Choroid plexus epithelial cell (primary cell): ENCODE results near the gene TP53TG5.

Experiments used
- DNase-seq: peaks from one replicate; pipeline ENCODE4 v3.0.0-alpha.2; 2010; ENCODE audit warnings: low read depth
- H3K4me3 ChIP-seq: 2 replicates; pipeline ENCODE4 v1.5.1; 2011; ENCODE audit warnings: low read depth, mild to moderate bottlenecking, control low read depth, low read length, moderate library complexity
- CTCF ChIP-seq: conservative IDR thresholded peaks from 2 replicates; pipeline ENCODE4 v1.5.1; 2011; ENCODE audit warnings: low read depth, mild to moderate bottlenecking, control low read depth, inconsistent platforms, low read length, moderate library complexity

TP53TG5 gene

DNA sequence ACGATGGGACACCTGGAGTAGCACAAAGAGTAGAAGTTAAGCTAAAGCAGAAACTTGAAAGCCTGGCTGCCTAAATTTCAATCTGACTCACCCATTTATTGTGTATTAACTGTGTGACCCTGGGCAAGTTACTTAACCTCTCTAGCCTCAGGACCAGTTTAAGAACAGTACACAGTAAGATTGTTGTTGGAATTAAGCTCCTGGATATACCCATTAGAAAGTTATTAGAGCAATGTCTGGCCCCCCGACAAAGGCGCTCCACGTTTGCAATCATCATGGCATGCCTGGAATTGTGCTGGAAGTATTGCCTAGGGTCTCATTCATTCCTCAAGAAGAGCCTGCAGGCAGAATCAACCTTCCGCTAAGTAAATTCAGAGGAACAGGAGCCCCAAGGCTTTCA is 31.3 kb downstream of the TP53TG5 start:
- no peak for TF ChIP-seq CTCF
- peak overlapping the region; percentile 85 for H3K4me3 ChIP-seq
- DNase-seq: no peak

DNA sequence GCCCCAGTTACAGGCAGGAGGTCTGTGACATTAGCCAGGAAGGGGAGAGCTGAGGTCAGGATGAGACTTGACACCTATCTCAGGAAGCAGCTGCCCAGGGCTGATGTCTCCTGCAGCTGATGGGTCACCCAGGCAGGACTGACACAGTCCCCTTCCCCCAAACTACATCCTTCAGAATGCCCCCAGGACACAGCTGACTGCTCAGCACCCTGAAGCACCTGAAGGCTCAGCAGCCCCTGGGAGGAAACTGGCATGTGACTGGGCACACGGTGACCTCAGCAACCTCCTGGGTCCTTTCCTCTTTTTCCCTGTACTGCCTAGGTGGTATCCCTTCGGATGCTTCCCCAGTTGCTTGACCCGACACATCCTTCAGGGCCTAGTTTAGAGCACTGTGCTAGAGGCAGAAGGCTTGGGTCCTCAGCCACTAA is 31.8 kb downstream of the TP53TG5 start:
- DNase-seq: no peak
- no peak for TF ChIP-seq CTCF
- peak overlapping the region; percentile 85 for H3K4me3 ChIP-seq

DNA sequence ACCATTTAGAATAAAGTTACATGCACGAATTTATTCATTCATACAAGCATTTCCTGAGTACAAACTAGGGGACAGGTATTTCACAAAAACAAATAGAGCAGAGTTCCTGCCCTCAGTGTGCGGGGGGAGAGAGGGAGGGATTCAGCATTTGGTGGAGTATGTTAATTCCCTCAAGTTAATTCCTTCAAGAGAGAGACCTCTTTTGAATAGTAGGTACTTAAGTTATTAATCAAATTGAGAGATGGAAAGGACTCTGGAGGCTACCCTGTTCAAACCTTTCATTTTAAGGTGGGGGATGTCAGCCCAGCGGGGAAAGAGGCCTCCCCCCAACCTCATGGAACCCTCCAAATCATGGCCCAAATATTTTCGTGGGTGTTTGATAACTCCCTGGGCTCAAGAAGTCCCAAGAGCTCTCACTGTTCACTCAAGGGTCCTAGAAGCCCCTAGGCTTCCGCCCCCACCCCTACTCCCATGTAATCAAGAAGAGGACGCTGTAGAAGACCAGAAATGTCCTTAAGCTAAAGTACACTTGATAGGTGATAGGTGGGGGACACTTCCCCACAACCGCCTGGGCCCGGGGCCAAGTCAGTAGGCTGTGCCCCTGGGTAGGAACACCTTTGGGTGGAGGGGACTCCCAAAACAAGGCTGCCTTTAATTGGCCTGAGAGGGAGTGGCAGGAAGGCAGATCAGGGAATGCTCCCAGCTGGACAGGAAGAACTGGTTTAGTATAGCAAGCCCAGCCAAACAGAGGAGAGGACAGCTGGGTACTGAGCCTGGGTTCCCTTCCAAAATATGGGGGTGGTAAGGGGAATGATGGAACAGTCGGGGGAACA is 32.8 kb downstream of the TP53TG5 start:
- no peak for DNase-seq
- peak overlapping the region; percentile 85 for H3K4me3 ChIP-seq
- no peak for TF ChIP-seq CTCF

DNA sequence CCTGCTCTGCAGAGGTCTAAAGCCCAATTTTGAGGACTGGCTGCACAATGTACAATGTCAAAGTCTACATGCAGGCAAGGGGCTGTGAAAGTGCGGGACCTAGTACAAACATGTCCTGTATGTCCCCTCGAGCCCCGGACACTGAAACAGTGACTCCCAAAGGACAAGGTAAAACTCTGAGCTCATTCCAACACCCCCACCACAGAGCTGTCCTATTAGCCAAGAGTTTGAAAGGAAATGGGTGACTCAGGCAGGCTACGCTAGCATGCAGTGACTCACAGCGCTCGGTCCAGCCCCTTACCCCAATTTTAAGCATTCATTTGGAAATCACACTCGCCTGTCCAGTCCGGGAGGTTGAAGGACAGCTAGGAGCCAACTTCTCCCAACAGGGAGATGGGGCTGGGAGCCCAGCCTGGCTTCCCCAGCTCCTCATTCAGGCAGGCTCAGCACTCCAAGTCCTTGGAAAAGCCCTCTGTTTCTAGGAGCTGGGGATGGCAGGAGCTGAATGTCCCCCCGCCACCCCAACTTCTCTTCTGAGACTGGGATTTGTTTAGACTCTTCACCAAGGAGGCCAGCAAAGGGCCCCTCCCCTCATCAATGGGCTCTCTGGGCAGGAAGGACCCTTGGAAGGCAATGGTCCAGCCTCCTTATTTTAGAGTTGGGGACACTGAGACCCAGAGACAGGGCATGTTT is 33.8 kb downstream of the TP53TG5 start:
- peak overlapping the region; percentile 85 for H3K4me3 ChIP-seq
- peak; percentile 90 for DNase-seq
- no peak for TF ChIP-seq CTCF

GRCh38 chr20:45343532-45344167 is 34.5 kb downstream of the TP53TG5 start:
- peak overlapping the region; percentile 85 for H3K4me3 ChIP-seq
- peak; percentile 50 for DNase-seq
- TF ChIP-seq CTCF: no peak

DNA sequence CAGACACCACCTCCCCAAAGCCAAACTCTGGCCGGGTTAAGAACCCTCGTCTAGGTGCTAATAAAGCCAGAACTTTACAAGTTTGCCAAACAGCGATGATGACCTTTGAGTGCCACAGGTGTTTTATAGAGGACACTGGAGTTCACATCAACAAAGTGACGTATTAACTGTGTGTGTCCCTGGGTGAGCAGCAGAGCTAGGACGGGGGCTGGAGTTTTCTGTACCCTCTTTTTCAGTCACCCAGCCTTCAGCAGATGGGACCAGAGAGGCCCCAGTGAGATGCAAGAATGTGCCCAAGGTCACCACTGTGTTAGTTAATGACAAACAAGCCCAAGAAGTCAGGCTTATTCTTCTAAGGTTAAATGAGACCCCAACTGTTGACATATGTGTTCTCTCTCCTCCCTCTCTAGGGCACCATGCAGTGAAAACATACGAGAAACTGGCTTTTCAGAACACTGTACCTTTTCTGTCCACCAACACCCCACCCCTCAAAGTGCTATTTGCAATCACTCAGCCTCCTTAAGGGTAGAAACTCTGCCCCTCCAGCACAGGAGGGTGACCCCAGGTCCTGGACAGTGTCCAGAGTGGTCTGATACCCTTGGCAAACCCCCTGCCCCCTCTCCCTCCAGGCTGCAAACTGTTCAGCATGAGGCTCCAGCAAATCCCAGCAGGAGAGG is 35.1 kb downstream of the TP53TG5 start:
- no peak for DNase-seq
- no peak for TF ChIP-seq CTCF
- no peak overlapping the region for H3K4me3 ChIP-seq
